ENCODE results near the gene DOP1A.

Gene DOP1A

GRCh38 chr6:83067448-83068439 is at the start of gene DOP1A:
Gene DOP1A, plus strand, starts transcription at chr6:83067671. Its CDS starts 29,307 bp downstream, at chr6:83096978.
- peak; percentile 99 for DNase-seq

- no peak for DNase-seq
Measured at GRCh38 chr6:83019741-83020140, 47.7 kb upstream of the DOP1A start.

- no peak for DNase-seq
Measured at GRCh38 chr6:83031689-83032088, 35.8 kb upstream of the DOP1A start.

- no peak for DNase-seq
Measured at GRCh38 chr6:83038246-83038645, 29.2 kb upstream of the DOP1A start.

- no peak for DNase-seq
Measured at GRCh38 chr6:83042467-83043053, 24.9 kb upstream of the DOP1A start.

- DNase-seq, result no peak
Measured at GRCh38 chr6:83044091-83044768, 23.2 kb upstream of the DOP1A start.

- DNase-seq, result no peak
Measured at GRCh38 chr6:83047065-83047754, 20.3 kb upstream of the DOP1A start.

- no peak for DNase-seq
Measured at GRCh38 chr6:83051377-83052172, 15.9 kb upstream of the DOP1A start.

- DNase-seq, result no peak
Measured at GRCh38 chr6:83053678-83054077, 13.8 kb upstream of the DOP1A start.

GRCh38 chr6:83055366-83055964 is 12.0 kb upstream of the DOP1A start:
- peak; percentile 56 for DNase-seq

- DNase-seq, result peak; percentile 23
Measured at GRCh38 chr6:83057705-83058321, 9.7 kb upstream of the DOP1A start.

GRCh38 chr6:83061190-83061589 is 6.3 kb upstream of the DOP1A start:
- peak; percentile 12 for DNase-seq

GRCh38 chr6:83062225-83062624 is 5.2 kb upstream of the DOP1A start:
- no peak for DNase-seq

GRCh38 chr6:83065511-83066192 is 1.8 kb upstream of the DOP1A start, which contains the start of gene UBE3D:
Gene UBE3D, minus strand, starts transcription at chr6:83065841. Its CDS starts 123 bp downstream, at chr6:83065718.
- DNase-seq, result peak; percentile 96

- DNase-seq, result no peak
Measured at GRCh38 chr6:83068616-83069015, 1.1 kb downstream of the DOP1A start.

GRCh38 chr6:83069633-83070032 is 2.2 kb downstream of the DOP1A start:
- no peak for DNase-seq

GRCh38 chr6:83071023-83071422 is 3.6 kb downstream of the DOP1A start:
- DNase-seq, result peak; percentile 72

- no peak for DNase-seq
Measured at GRCh38 chr6:83071707-83072106, 4.2 kb downstream of the DOP1A start.

- no peak for DNase-seq
Measured at GRCh38 chr6:83072726-83073125, 5.3 kb downstream of the DOP1A start.

GRCh38 chr6:83073615-83074014 is 6.1 kb downstream of the DOP1A start:
- DNase-seq, result peak; percentile 62
